SU-DHL-6 (cell line): ENCODE results near the gene ARF6.

ENCODE experiments used
- EZH2phosphoT487 ChIP-seq: fragments of 200-600 bp; sonication (generic), shearing (Covaris generic); conservative IDR thresholded peaks from 2 replicates; pipeline ENCODE4 v1.6.1; 2018; ENCODE audit warnings: mild to moderate bottlenecking, antibody characterized with exemption, low read length, moderate library complexity, mixed read lengths
- TF ChIP-seq, protein P1 (sequence below): fragments of 200-600 bp; sonication (generic); IDR thresholded peaks from one replicate; pipeline ENCODE4 v1.5.1; 2017; ENCODE audit warnings: antibody characterized with exemption, mild to moderate bottlenecking, low read length, moderate library complexity; ENCODE audit not compliant: insufficient read depth, poor library complexity, severe bottlenecking

DNA sequence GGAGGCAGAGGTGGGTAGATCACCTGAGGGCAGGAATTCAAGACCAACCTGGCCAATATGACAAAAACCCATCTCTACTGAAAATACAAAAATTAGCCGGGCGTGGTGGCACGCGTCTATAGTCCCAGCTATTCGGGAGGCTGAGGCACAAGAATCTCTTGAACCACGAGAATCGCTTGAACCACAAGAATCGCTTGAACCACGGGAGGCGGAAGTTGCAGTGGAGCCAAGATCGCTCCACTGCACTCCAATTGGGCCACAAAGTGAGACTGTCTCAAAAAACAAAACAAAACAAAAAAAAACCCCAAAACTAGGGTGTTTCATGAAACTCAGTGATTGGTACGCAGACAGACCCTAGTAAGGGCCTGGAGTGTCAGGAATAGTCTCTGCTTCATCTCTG, 6.4 kb upstream of the ARF6 start:
- TF ChIP-seq, protein P1, sequence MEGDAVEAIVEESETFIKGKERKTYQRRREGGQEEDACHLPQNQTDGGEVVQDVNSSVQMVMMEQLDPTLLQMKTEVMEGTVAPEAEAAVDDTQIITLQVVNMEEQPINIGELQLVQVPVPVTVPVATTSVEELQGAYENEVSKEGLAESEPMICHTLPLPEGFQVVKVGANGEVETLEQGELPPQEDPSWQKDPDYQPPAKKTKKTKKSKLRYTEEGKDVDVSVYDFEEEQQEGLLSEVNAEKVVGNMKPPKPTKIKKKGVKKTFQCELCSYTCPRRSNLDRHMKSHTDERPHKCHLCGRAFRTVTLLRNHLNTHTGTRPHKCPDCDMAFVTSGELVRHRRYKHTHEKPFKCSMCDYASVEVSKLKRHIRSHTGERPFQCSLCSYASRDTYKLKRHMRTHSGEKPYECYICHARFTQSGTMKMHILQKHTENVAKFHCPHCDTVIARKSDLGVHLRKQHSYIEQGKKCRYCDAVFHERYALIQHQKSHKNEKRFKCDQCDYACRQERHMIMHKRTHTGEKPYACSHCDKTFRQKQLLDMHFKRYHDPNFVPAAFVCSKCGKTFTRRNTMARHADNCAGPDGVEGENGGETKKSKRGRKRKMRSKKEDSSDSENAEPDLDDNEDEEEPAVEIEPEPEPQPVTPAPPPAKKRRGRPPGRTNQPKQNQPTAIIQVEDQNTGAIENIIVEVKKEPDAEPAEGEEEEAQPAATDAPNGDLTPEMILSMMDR: no peak
- no peak for TF ChIP-seq EZH2phosphoT487
